IMR-90 (cell line): ENCODE results near the gene CD93. TPM values are rescaled to one million over a fixed set of nuclear protein-coding genes. Genes with fewer than 3 reads are reported as not detected.

ENCODE experiments used
- ATAC-seq: fragments of 200-7000 bp; cut with Tn5 transposase; 2 replicates; pipeline ENCODE4 v1.9.1; 2020; ENCODE audit warnings: low read depth, mild to moderate bottlenecking, moderate library complexity
- BruUV-seq: library from RNA; stranded (reverse); fragments of 400-500 nt; replicated peaks from 2 replicates; lab custom pipeline; 2021; lab: Mats Ljungman, UMichigan
- CTCF ChIA-PET: fragments of 300-600 bp; formaldehyde crosslinking; extraction: SDS; loops from one replicate; lab custom pipeline; 2021; ENCODE audit warnings: antibody characterized with exemption; lab: Yijun Ruan, JAX
- POLR2A ChIA-PET: fragments of 300-600 bp; sonication (Branson Sonifier 250); formaldehyde crosslinking; loops from one replicate; lab custom pipeline; 2022; ENCODE audit warnings: antibody characterized with exemption; ENCODE audit not compliant: unreplicated experiment; lab: Charles Lee
- DNase-seq: peaks from one replicate; pipeline ENCODE4 v3.0.0; 2013
- H2AFZ ChIP-seq: replicated peaks from 2 replicates; pipeline ENCODE3; 2013; ENCODE audit warnings: low read length, mild to moderate bottlenecking; ENCODE audit not compliant: poor library complexity
- H2AK5ac ChIP-seq: 2 replicates; pipeline ENCODE4 v1.6.1; 2013; ENCODE audit warnings: low read depth, low read length, inconsistent platforms
- H2AK9ac ChIP-seq: replicated peaks from 2 replicates; pipeline ENCODE3; 2013; ENCODE audit warnings: mild to moderate bottlenecking, low read depth, low read length, moderate library complexity; ENCODE audit not compliant: poor library complexity
- H2BK120ac ChIP-seq: 2 replicates; pipeline ENCODE4 v1.6.1; 2013; ENCODE audit warnings: low read depth, low read length, inconsistent platforms
- H2BK15ac ChIP-seq: 3 replicates; pipeline ENCODE4 v1.6.1; 2013; ENCODE audit warnings: low read depth, low read length, inconsistent platforms
- H2BK20ac ChIP-seq: 2 replicates; pipeline ENCODE4 v1.6.1; 2013; ENCODE audit warnings: low read depth, mild to moderate bottlenecking, inconsistent platforms, low read length, moderate library complexity
- H2BK5ac ChIP-seq: 2 replicates; pipeline ENCODE4 v1.6.1; 2013; ENCODE audit warnings: mild to moderate bottlenecking, low read depth, low read length, inconsistent platforms; ENCODE audit not compliant: poor library complexity, severe bottlenecking
- H3K14ac ChIP-seq: replicated peaks from 2 replicates; pipeline ENCODE4 v1.6.1; 2013; ENCODE audit warnings: low read depth, low read length, inconsistent platforms
- H3K18ac ChIP-seq: 2 replicates; pipeline ENCODE4 v1.6.1; 2013; ENCODE audit warnings: low read depth, low read length, control low read depth
- H3K23ac ChIP-seq: 2 replicates; pipeline ENCODE4 v1.6.1; 2013; ENCODE audit warnings: low read depth, low read length, inconsistent platforms
- H3K27ac ChIP-seq: 2 replicates; pipeline ENCODE4 v1.5.1; 2013; ENCODE audit warnings: mild to moderate bottlenecking, control low read depth, low read length; ENCODE audit not compliant: insufficient read depth
- H3K27me3 ChIP-seq: 2 replicates; pipeline ENCODE4 v1.6.1; 2013; ENCODE audit warnings: low read length; ENCODE audit not compliant: control insufficient read depth, insufficient read depth
- H3K36me3 ChIP-seq: 2 replicates; pipeline ENCODE4 v1.6.1; 2013; ENCODE audit warnings: low read length, mixed read lengths; ENCODE audit not compliant: control insufficient read depth, insufficient read depth
- H3K4ac ChIP-seq: 2 replicates; pipeline ENCODE4 v1.6.1; 2013; ENCODE audit warnings: low read depth, low read length, inconsistent platforms
- H3K4me1 ChIP-seq: 2 replicates; pipeline ENCODE4 v1.6.1; 2013; ENCODE audit warnings: low read length, mixed read lengths; ENCODE audit not compliant: control insufficient read depth, insufficient read depth
- H3K4me2 ChIP-seq: 2 replicates; pipeline ENCODE4 v1.6.1; 2013; ENCODE audit warnings: low read depth, mild to moderate bottlenecking, control low read depth, low read length, moderate library complexity
- H3K4me3 ChIP-seq: 2 replicates; pipeline ENCODE4 v1.5.1; 2013; ENCODE audit warnings: low read depth, mild to moderate bottlenecking, control low read depth, low read length, moderate library complexity; ENCODE audit not compliant: insufficient read depth
- H3K56ac ChIP-seq: 2 replicates; pipeline ENCODE4 v1.6.1; 2013; ENCODE audit warnings: low read length, inconsistent platforms; ENCODE audit not compliant: insufficient read depth; ENCODE audit errors: extremely low read depth
- H3K79me1 ChIP-seq, 2 experiments: 2 replicates each; pipeline ENCODE4 v1.6.1; 2013; ENCODE audit warnings: low read length in 2 of 2, inconsistent platforms in 1 of 2, low read depth in 1 of 2
- H3K9ac ChIP-seq: 2 replicates; pipeline ENCODE4 v1.6.1; 2013; ENCODE audit warnings: low read depth, low read length, control low read depth
- H3K9me1 ChIP-seq: 2 replicates; pipeline ENCODE4 v1.6.1; 2013; ENCODE audit warnings: low read length, inconsistent platforms; ENCODE audit not compliant: insufficient read depth
- H3K9me3 ChIP-seq: 2 replicates; pipeline ENCODE4 v1.6.1; 2013; ENCODE audit warnings: low read length; ENCODE audit not compliant: control insufficient read depth, insufficient read depth
- H4K20me1 ChIP-seq: 2 replicates; pipeline ENCODE4 v1.6.1; 2013; ENCODE audit warnings: low read length, inconsistent platforms; ENCODE audit not compliant: insufficient read depth
- H4K5ac ChIP-seq: 2 replicates; pipeline ENCODE4 v1.6.1; 2013; ENCODE audit warnings: mild to moderate bottlenecking, low read depth, low read length, control low read depth
- H4K8ac ChIP-seq, 2 experiments: 2 replicates each; pipeline ENCODE4 v1.6.1; 2013; ENCODE audit warnings: low read depth in 2 of 2, low read length in 2 of 2, control low read depth in 1 of 2, inconsistent platforms in 1 of 2
- H4K91ac ChIP-seq: 2 replicates; pipeline ENCODE4 v1.6.1; 2013; ENCODE audit warnings: low read depth, low read length, inconsistent platforms; ENCODE audit not compliant: insufficient read depth
- BHLHE40 ChIP-seq: fragments of 150-350 bp; IDR thresholded peaks from 2 replicates; pipeline ENCODE4 v1.6.1; 2016; ENCODE audit warnings: mild to moderate bottlenecking, low read depth, low read length
- CHD1 ChIP-seq: IDR thresholded peaks from 2 replicates; pipeline ENCODE4 v1.6.1; 2012; ENCODE audit warnings: low read depth, low read length, improper control_type of control experiment
- ELK1 ChIP-seq: fragments of 150-350 bp; IDR thresholded peaks from 2 replicates; pipeline ENCODE4 v1.6.1; 2016; ENCODE audit warnings: low read depth, mild to moderate bottlenecking, low read length, moderate library complexity, borderline replicate concordance
- FOS ChIP-seq: fragments of 150-350 bp; IDR thresholded peaks from 2 replicates; pipeline ENCODE4 v1.6.1; 2016; ENCODE audit warnings: low read depth, low read length
- MAFK ChIP-seq: IDR thresholded peaks from 2 replicates; pipeline ENCODE4 v1.6.1; 2012; ENCODE audit warnings: low read depth, low read length, improper control_type of control experiment
- MAZ ChIP-seq: IDR thresholded peaks from 2 replicates; pipeline ENCODE4 v1.6.1; 2012; ENCODE audit warnings: low read depth, mild to moderate bottlenecking, low read length, improper control_type of control experiment, moderate library complexity, borderline replicate concordance
- MXI1 ChIP-seq: IDR thresholded peaks from 2 replicates; pipeline ENCODE4 v1.6.1; 2012; ENCODE audit warnings: low read depth, mild to moderate bottlenecking, low read length, moderate library complexity, borderline replicate concordance
- NFE2L2 ChIP-seq: fragments of 150-350 bp; IDR thresholded peaks from 2 replicates; pipeline ENCODE4 v1.6.1; 2016; ENCODE audit warnings: low read depth, mild to moderate bottlenecking, low read length
- POLR2A ChIP-seq: IDR thresholded peaks from 2 replicates; pipeline ENCODE4 v1.6.1; 2012; ENCODE audit warnings: mild to moderate bottlenecking, low read depth, low read length
- RAD21 ChIP-seq: IDR thresholded peaks from 2 replicates; pipeline ENCODE4 v1.6.1; 2012; ENCODE audit warnings: low read length, improper control_type of control experiment
- RCOR1 ChIP-seq: IDR thresholded peaks from 2 replicates; pipeline ENCODE4 v1.6.1; 2012; ENCODE audit warnings: mild to moderate bottlenecking, low read length, improper control_type of control experiment; ENCODE audit not compliant: insufficient replicate concordance
- RFX5 ChIP-seq: IDR thresholded peaks from 2 replicates; pipeline ENCODE4 v1.8.0; 2012; ENCODE audit warnings: low read depth, mild to moderate bottlenecking, low read length, moderate library complexity
- SMC3 ChIP-seq: fragments of 150-350 bp; IDR thresholded peaks from 2 replicates; pipeline ENCODE4 v1.6.1; 2016; ENCODE audit warnings: low read depth, mild to moderate bottlenecking, antibody characterized with exemption, low read length, moderate library complexity
- WGBS, 2 experiments: methylation state at CpG; one replicate each; pipeline versions ENCODE4 v1.1.5 to v1.1.7; 2013; ENCODE audit warnings: missing lambda C conversion rate in 2 of 2; ENCODE audit not compliant: insufficient read length in 1 of 2; ENCODE audit errors: extremely low coverage in 2 of 2; 5-methylcytosine and 5-hydroxymethylcytosine counted together
- dilution Hi-C: fragments of 300-500 bp; cut with HindIII; formaldehyde crosslinking; loops from one replicate; pipeline ENCODE4 v1.14.3; 2018; ENCODE audit warnings: low sequenced_read_pairs; ENCODE audit not compliant: unreplicated experiment
- in situ Hi-C: fragments of 300-500 bp; cut with MboI; formaldehyde crosslinking; loops from 3 replicates; pipeline ENCODE4 v1.14.3; 2019; ENCODE audit warnings: low sequenced_read_pairs, inconsistent platforms, mixed read lengths
- intact Hi-C: fragments of 100-400 bp; cut with micrococcal nuclease; formaldehyde crosslinking; loops from 2 replicates; pipeline ENCODE4 v1.10.0; 2022
- polyA plus RNA-seq, 3 experiments: library from polyadenylated mRNA; depleted of rRNA; stranded (reverse); fragments of >200 nt; gene quantifications; 2 replicates each; pipeline ENCODE4 v1.2.3, GENCODE V29; 2012; ENCODE audit warnings: low replicate concordance in 1 of 3
- total RNA-seq: library from RNA; depleted of rRNA; stranded (reverse); fragments of >200 nt; gene quantifications from 2 replicates; pipeline ENCODE4 v1.2.3, GENCODE V29; 2012

Gene CD93
- total and polyA plus RNA-seq, 2 of the 4 experiments (the other 2 are of a cell fraction), result under 0.01 to 0.02 TPM

- Histone ChIP-seq H4K91ac (no peak overlapping the region), H4K8ac (no peak overlapping the region), H4K20me1 (no peaks in the 10 kb centered on the region), H3K4me1 (no peaks in the 10 kb centered on the region), H3K79me1 (no peaks in the 10 kb centered on the region), H3K9me3 (no peaks in the 10 kb centered on the region), H2AK9ac (no peak overlapping the region), H2BK5ac (no peak overlapping the region), H3K23ac (no peak overlapping the region), H3K9ac (no peak overlapping the region), H3K36me3 (no peaks in the 10 kb centered on the region), H3K27ac (no peak overlapping the region), H3K14ac (no peak overlapping the region), H3K4me3 (no peak overlapping the region), H2AK5ac (no peak overlapping the region), H2BK120ac (no peak overlapping the region), H3K18ac (no peak overlapping the region), H3K4ac (no peak overlapping the region), H3K4me2 (no peak overlapping the region), H2AFZ (no peak overlapping the region), H3K56ac (no peak overlapping the region), H3K9me1 (no peaks in the 10 kb centered on the region), H2BK15ac (no peak overlapping the region), H4K5ac (no peak overlapping the region), H3K27me3 (peaks cover 16% of the 10 kb centered on the region), H2BK20ac (no peak overlapping the region)
- ATAC-seq (no peak), DNase-seq (no peak)
- in situ Hi-C loops (no loop called here), dilution Hi-C loops (no loop called here), intact Hi-C loops (no loop called here)
- TF ChIP-seq RCOR1 (no peak), MAZ (no peak), MXI1 (no peak), SMC3 (no peak), MAFK (no peak), FOS (no peak), NFE2L2 (no peak), ELK1 (no peak), RFX5 (no peak), BHLHE40 (no peak), RAD21 (no peak), CHD1 (no peak), POLR2A (no peak)
- POLR2A ChIA-PET, result no interaction called here
- BruUV-seq, result no TSS peak
- WGBS, 2 experiments, result 70% methylated on average over 2 of the region's 5 CpGs; no CpG with 5 or more reads in 1 of the 2 experiments
- CTCF ChIA-PET, result interaction anchor here (0.6 kb wide), 1 partner anchor 47 kb away, joined by 4 read pairs; no protein-coding TSS in a partner anchor
These were observed 53.4 kb downstream of the CD93 start for GRCh38 chr20:23032750-23033078.
